A549 (cell line): ENCODE results near the gene ARPP21. TPM values are rescaled to one million over a fixed set of nuclear protein-coding genes. Genes with fewer than 3 reads are reported as not detected.

Source experiments
- ATAC-seq, 2 experiments: fragments of 200-7000 bp in 1 of 2; fragments of >200 bp in 1 of 2; cut with Nextera tagmentation in 1 of 2; cut with Tn5 transposase in 1 of 2; 3 replicates each; pipeline versions ENCODE4 v1.8.0 to v1.9.1; 2018 to 2020; ENCODE audit warnings: mild to moderate bottlenecking in 1 of 2, moderate library complexity in 1 of 2
- CTCF ChIA-PET: fragments of 300-600 bp; sonication (Branson Sonifier 250); formaldehyde crosslinking; extraction: SDS; loops from one replicate; lab custom pipeline; 2021; ENCODE audit warnings: antibody characterized with exemption, inconsistent platforms; lab: Yijun Ruan, JAX
- POLR2A ChIA-PET: fragments of 350-600 bp; formaldehyde crosslinking; extraction: SDS; loops from one replicate; lab custom pipeline; 2021; ENCODE audit warnings: antibody characterized with exemption, inconsistent platforms; lab: Yijun Ruan, JAX
- DNase-seq, 2 experiments: peaks; one replicate each; pipeline versions ENCODE4 v3.0.0 to v3.0.0-alpha.2; 2011 to 2016; ENCODE audit warnings: low read depth in 1 of 2, low spot score in 1 of 2
- FAIRE-seq: peaks from 2 replicates; lab custom pipeline; 2011; peaks lifted over from hg19 to GRCh38; lab: Jason Lieb, UNC
- H3K27ac ChIP-seq, 2 experiments: fragments of >200 bp; sonication (Bioruptor Twin); formaldehyde crosslinking; 3 replicates each; pipeline ENCODE4 v1.5.1; 2016 to 2017
- H3K4me1 ChIP-seq: fragments of >200 bp; sonication (Bioruptor Twin); formaldehyde crosslinking; 3 replicates; pipeline ENCODE4 v1.6.1; 2016
- H3K4me2 ChIP-seq: fragments of >200 bp; sonication (Bioruptor Twin); formaldehyde crosslinking; 3 replicates; pipeline ENCODE4 v1.6.1; 2016
- H3K4me3 ChIP-seq: fragments of >200 bp; sonication (Bioruptor Twin); formaldehyde crosslinking; 3 replicates; pipeline ENCODE4 v1.5.1; 2016
- H3K9me3 ChIP-seq: fragments of >200 bp; sonication (Bioruptor Twin); formaldehyde crosslinking; 3 replicates; pipeline ENCODE4 v1.6.1; 2016
- ATOH8 ChIP-seq: fragments of 250-450 bp; sonication (Bioruptor Pico); IDR thresholded peaks from 2 replicates; pipeline ENCODE4 v1.5.0; 2020; ENCODE audit warnings: low read depth, mild to moderate bottlenecking, moderate library complexity
- BCL3 ChIP-seq: fragments of >200 bp; sonication (Bioruptor Twin); formaldehyde crosslinking; IDR thresholded peaks from 3 replicates; pipeline ENCODE4 v1.6.1; 2016
- CHD2 ChIP-seq: fragments of 150-350 bp; IDR thresholded peaks from 2 replicates; pipeline ENCODE4 v1.6.1; 2014; ENCODE audit warnings: low read length; ENCODE audit not compliant: partially characterized antibody
- CHD4 ChIP-seq: fragments of 200-600 bp; sonication (generic); IDR thresholded peaks from 2 replicates; pipeline ENCODE4 v1.6.1; 2016; ENCODE audit warnings: antibody characterized with exemption, mild to moderate bottlenecking, borderline replicate concordance
- CTCF ChIP-seq: fragments of >200 bp; sonication (Bioruptor Twin); formaldehyde crosslinking; IDR thresholded peaks from 3 replicates; pipeline ENCODE4 v1.5.1; 2016
- ELK1 ChIP-seq: fragments of 150-350 bp; IDR thresholded peaks from 2 replicates; pipeline ENCODE4 v1.6.1; 2014; ENCODE audit warnings: low read depth, mild to moderate bottlenecking, low read length
- FOXS1 ChIP-seq: fragments of 250-450 bp; sonication (Bioruptor Pico); IDR thresholded peaks from 2 replicates; pipeline ENCODE4 v1.5.0; 2020; ENCODE audit warnings: mild to moderate bottlenecking, moderate library complexity
- GATA3 ChIP-seq: IDR thresholded peaks from 2 replicates; pipeline ENCODE4 v1.6.1; 2012; ENCODE audit warnings: borderline replicate concordance
- HES2 ChIP-seq: fragments of >200 bp; sonication (Bioruptor Twin); formaldehyde crosslinking; IDR thresholded peaks from 2 replicates; pipeline ENCODE4 v1.6.1; 2016
- HMGXB4 ChIP-seq: fragments of 250-450 bp; sonication (Bioruptor Pico); IDR thresholded peaks from 2 replicates; pipeline ENCODE4 v1.5.0; 2021; ENCODE audit warnings: mild to moderate bottlenecking, moderate library complexity, borderline replicate concordance
- HOXB5 ChIP-seq: fragments of 250-450 bp; sonication (Bioruptor Pico); IDR thresholded peaks from 2 replicates; pipeline ENCODE4 v1.5.0; 2020; ENCODE audit warnings: mild to moderate bottlenecking, moderate library complexity
- JUNB ChIP-seq: fragments of >200 bp; sonication (Bioruptor Twin); formaldehyde crosslinking; IDR thresholded peaks from 2 replicates; pipeline ENCODE4 v1.6.1; 2016
- NFE2L2 ChIP-seq: fragments of 150-350 bp; conservative IDR thresholded peaks from 2 replicates; pipeline ENCODE4 v1.6.1; 2014; ENCODE audit warnings: low read length
- NR3C1 ChIP-seq: fragments of >200 bp; sonication (Bioruptor Twin); formaldehyde crosslinking; IDR thresholded peaks from 3 replicates; pipeline ENCODE4 v1.6.1; 2017
- PBX3 ChIP-seq: IDR thresholded peaks from 2 replicates; pipeline ENCODE4 v1.6.1; 2012
- POLR2A ChIP-seq: IDR thresholded peaks from 2 replicates; pipeline ENCODE4 v1.6.1; 2012; ENCODE audit warnings: mild to moderate bottlenecking, low read length
- POLR2AphosphoS2 ChIP-seq: conservative IDR thresholded peaks from 2 replicates; pipeline ENCODE4 v1.6.1; 2012; ENCODE audit warnings: low read length, improper control_type of control experiment, inconsistent platforms
- RARB ChIP-seq: fragments of 250-450 bp; sonication (Bioruptor Pico); IDR thresholded peaks from 2 replicates; pipeline ENCODE4 v1.8.0; 2021; ENCODE audit warnings: mild to moderate bottlenecking, moderate library complexity
- WGBS: methylation state at CpG from one replicate; pipeline ENCODE4 v1.1.6; 2017; ENCODE audit errors: missing lambda C conversion rate; 5-methylcytosine and 5-hydroxymethylcytosine counted together
- polyA plus RNA-seq, 4 experiments: library from polyadenylated mRNA; depleted of rRNA in 3 of 4; stranded (reverse); fragments of >200 nt; fragmentation: RNase III in 1 of 4; extraction: RNeasy Plus Mini Kit Qiagen cat#74134 plus additional on column Dnase treatment in 1 of 4; gene quantifications; 2 replicates in 3 of 4; 3 replicates in 1 of 4; pipeline ENCODE4 v1.2.3, GENCODE V29; 2011 to 2017

Gene ARPP21
- polyA plus RNA-seq, 2 of the 4 experiments (the other 2 are of a cell fraction): 0.03 TPM; not detected in 1

- ChIA-PET CTCF (no interaction called here), POLR2A (no interaction called here)
- WGBS: 67% methylated on average over 10 of the region's 10 CpGs
- no peak overlapping the region for H3K27ac ChIP-seq
- FAIRE-seq: no peak
- ATAC-seq: no peak
- H3K4me2 ChIP-seq: no peak overlapping the region
- no peaks in the 10 kb centered on the region for H3K4me1 ChIP-seq
- DNase-seq: no peak
- H3K4me3 ChIP-seq: no peak overlapping the region
- no peak for TF ChIP-seq ELK1
- TF ChIP-seq HMGXB4 (CRISPR knock-in tag): no peak
- TF ChIP-seq PBX3: no peak
- TF ChIP-seq ATOH8 (CRISPR knock-in tag): no peak
- no peak for TF ChIP-seq GATA3
- TF ChIP-seq POLR2AphosphoS2: no peak
- TF ChIP-seq FOXS1 (CRISPR knock-in tag): no peak
- TF ChIP-seq HES2: no peak
- no peak for TF ChIP-seq POLR2A
- TF ChIP-seq NR3C1: no peak
- no peak for TF ChIP-seq HOXB5 (CRISPR knock-in tag)
- no peak for TF ChIP-seq RARB (CRISPR knock-in tag)
- TF ChIP-seq CHD4: no peak
- TF ChIP-seq NFE2L2: no peak
- H3K9me3 ChIP-seq: no peaks in the 10 kb centered on the region
Measured at GRCh38 chr3:35663471-35663870, 24.1 kb downstream of the ARPP21 start.

GRCh38 chr3:35664460-35664919, 25.2 kb downstream of the ARPP21 start:
- POLR2A ChIA-PET: no interaction called here
- TF ChIP-seq CTCF (no peak), CHD2 (no peak), BCL3 (no peak), JUNB (no peak), NR3C1 (no peak)
- Histone ChIP-seq H3K4me1 (no peaks in the 10 kb centered on the region), H3K27ac (no peak overlapping the region), H3K4me3 (no peak overlapping the region), H3K4me2 (no peak overlapping the region), H3K9me3 (no peaks in the 10 kb centered on the region)
- no peak for ATAC-seq
- CTCF ChIA-PET: no interaction called here
- DNase-seq: no peak
- 83% methylated on average over 12 of the region's 14 CpGs for WGBS
- no peak for FAIRE-seq
